ENCODE results near the gene DENND5A. TPM values are rescaled to one million over a fixed set of nuclear protein-coding genes. Genes with fewer than 3 reads are reported as not detected.

Gene DENND5A
- total RNA-seq, 6 experiments from 2014 or later: 14.4 to 38.7 (median 20.4) TPM

GRCh38 chr11:9118277-9118676, 146.9 kb downstream of the DENND5A start:
- WGBS (ENCODE audit: insufficient coverage, low coverage, low lambda C conversion rate, missing lambda C conversion rate): 87% methylated on average over 2 of the region's 2 CpGs
- no peak overlapping the region for H3K4me3 ChIP-seq

GRCh38 chr11:9112075-9112474, 153.1 kb downstream of the DENND5A start:
- TF ChIP-seq CTCF (IDR thresholded peaks at IDR 0.05) (no peak), POLR2A (IDR thresholded peaks at IDR 0.05) (no peak)
- H3K27me3 ChIP-seq: no peaks in the 10 kb centered on the region
- H3K4me3 ChIP-seq: no peak overlapping the region
- H3K27ac ChIP-seq: no peak overlapping the region
- intact Hi-C loops (cut with DNase I): no loop called here
- no peak for DNase-seq
- no peaks in the 10 kb centered on the region for H3K36me3 ChIP-seq
- WGBS (ENCODE audit: insufficient coverage, low coverage, low lambda C conversion rate, missing lambda C conversion rate): 92% methylated on average over 2 of the region's 2 CpGs
- no peaks in the 10 kb centered on the region for H3K4me1 ChIP-seq
- no peaks in the 10 kb centered on the region for H3K9me3 ChIP-seq
- ATAC-seq: no peak

More at GRCh38 chr11:9118277-9118676, 146.9 kb downstream of the DENND5A start:
- DNase-seq (no peak), ATAC-seq (no peak)
- no peaks in the 10 kb centered on the region for H3K36me3 ChIP-seq
- no peaks in the 10 kb centered on the region for H3K27me3 ChIP-seq
- no peak overlapping the region for H3K27ac ChIP-seq
- TF ChIP-seq POLR2A (IDR thresholded peaks at IDR 0.05): no peak
- TF ChIP-seq CTCF (IDR thresholded peaks at IDR 0.05): no peak
- H3K9me3 ChIP-seq: no peaks in the 10 kb centered on the region
- intact Hi-C loops (cut with DNase I): no loop called here
- H3K4me1 ChIP-seq: no peaks in the 10 kb centered on the region

GRCh38 chr11:9109858-9110731, 155.1 kb downstream of the DENND5A start:
- intact Hi-C loops (cut with DNase I): no loop called here
- Histone ChIP-seq H3K4me1 (no peaks in the 10 kb centered on the region), H3K36me3 (no peaks in the 10 kb centered on the region), H3K27me3 (no peaks in the 10 kb centered on the region), H3K27ac (no peak overlapping the region), H3K9me3 (no peaks in the 10 kb centered on the region), H3K4me3 (no peak overlapping the region)
- no peak for DNase-seq
- WGBS (ENCODE audit: insufficient coverage, low coverage, low lambda C conversion rate, missing lambda C conversion rate): 77% methylated on average over 2 of the region's 3 CpGs
- ATAC-seq: no peak
- TF ChIP-seq POLR2A (IDR thresholded peaks at IDR 0.05) (no peak), CTCF (IDR thresholded peaks at IDR 0.05) (no peak)

- H3K27ac ChIP-seq: no peak overlapping the region
- no peaks in the 10 kb centered on the region for H3K4me1 ChIP-seq
- ATAC-seq (no peak), DNase-seq (no peak)
- H3K4me3 ChIP-seq: no peak overlapping the region
- TF ChIP-seq CTCF (IDR thresholded peaks at IDR 0.05): no peak
- no peak for TF ChIP-seq POLR2A (IDR thresholded peaks at IDR 0.05)
- no peaks in the 10 kb centered on the region for H3K9me3 ChIP-seq
- intact Hi-C loops (cut with DNase I): no loop called here
- no peaks in the 10 kb centered on the region for H3K27me3 ChIP-seq
- 86% methylated on average over 7 of the region's 7 CpGs for WGBS (ENCODE audit: insufficient coverage, low coverage, low lambda C conversion rate, missing lambda C conversion rate)
- H3K36me3 ChIP-seq: no peaks in the 10 kb centered on the region
Observed at GRCh38 chr11:9104580-9104979, 160.6 kb downstream of the DENND5A start.

All from right lobe of liver (tissue), 6 donors.